HG02938 (cell line): ENCODE data around the gene ANG.
"Not testable (repeated sequence)": the region's sequence is repeated elsewhere in the genome, so short reads cannot be mapped to it uniquely, and the experiment has no call there.

ENCODE experiments used
- ATAC-seq: cut with Tn5 transposase; IDR thresholded peaks from one replicate; pipeline ENCODE4 v1.9.1; 2021; ENCODE audit warnings: mild to moderate bottlenecking, moderate library complexity; ENCODE audit not compliant: unreplicated experiment

Gene ANG

DNA sequence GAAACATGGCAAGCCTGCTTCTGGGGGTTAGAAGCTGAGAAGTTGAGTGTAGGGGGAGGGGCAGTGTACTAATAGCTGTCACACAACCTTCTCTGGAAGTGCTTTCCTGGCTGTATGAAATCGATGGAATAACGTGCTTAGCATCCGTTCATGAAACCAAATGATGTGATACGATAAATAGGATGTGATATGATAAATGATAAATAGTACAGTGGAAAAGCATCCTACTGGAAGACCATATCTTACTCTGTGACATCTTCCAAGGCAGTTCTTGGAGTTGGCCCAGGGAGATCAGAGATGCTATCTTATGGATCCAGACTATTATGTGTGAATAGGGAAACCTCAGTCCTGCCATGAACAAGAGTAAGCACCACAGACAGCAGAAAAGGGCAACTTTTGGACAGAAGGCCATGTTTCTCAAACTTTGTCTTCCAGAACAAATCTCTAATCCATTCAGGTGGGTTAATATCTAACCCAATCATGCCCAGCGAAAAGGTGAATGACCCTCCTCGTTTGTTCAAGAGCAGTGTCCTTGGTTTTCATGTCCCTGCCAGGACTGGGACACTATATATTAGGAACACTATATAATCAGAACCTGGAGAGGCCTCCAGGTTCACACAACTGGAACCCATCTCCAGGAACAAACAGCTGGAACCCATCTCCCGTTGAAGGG, at the start of gene ANG:
TSS of gene ANG (plus strand) at position 598 of the 673 bp plus-strand sequence. CDS start 4,801 bp downstream, outside the sequence.
- no peak for ATAC-seq

DNA sequence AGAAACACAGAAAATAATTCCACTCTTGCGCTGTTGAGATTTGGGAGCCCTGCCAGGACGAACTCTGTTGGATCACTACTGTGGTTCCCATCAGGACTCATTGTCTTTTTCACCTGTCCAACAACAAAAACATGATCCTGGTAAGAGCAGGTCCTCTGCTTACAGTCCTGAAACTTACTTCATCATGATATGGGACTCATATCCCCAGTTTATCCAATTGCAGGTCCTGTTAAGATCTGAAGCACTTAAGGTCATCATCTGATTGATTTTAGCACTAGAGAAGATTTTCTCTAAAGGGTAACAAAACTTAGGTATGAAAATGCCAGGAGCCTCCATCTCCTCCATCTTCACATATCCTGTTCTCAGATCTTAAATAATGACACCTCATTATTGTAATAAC, 47.0 kb upstream of the ANG start, which contains the start of gene OR6S1:
TSS of gene OR6S1 (minus strand) at position 101 of the 400 bp plus-strand sequence. CDS start at position 101, 0 bp downstream.
- ATAC-seq, result no peak

DNA sequence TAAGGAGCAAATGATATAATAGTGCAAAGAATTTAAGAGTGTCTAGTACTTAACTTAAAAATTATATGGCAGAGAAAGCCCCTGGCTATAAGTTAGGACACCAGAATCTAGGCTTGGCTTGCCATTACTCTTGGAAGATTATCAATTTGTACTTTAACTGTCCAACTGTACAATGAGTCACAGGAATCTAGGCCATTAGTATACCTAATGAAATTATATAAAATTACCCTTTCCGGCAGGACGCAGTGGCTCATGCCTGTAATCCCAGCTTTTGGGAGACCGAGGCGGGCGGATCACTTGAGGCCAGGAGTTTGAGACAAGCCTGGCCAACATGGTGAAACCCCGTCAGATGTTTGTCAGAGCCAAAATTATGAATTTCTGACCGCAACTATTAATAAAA, 46.4 kb upstream of the ANG start:
- no peak for ATAC-seq

DNA sequence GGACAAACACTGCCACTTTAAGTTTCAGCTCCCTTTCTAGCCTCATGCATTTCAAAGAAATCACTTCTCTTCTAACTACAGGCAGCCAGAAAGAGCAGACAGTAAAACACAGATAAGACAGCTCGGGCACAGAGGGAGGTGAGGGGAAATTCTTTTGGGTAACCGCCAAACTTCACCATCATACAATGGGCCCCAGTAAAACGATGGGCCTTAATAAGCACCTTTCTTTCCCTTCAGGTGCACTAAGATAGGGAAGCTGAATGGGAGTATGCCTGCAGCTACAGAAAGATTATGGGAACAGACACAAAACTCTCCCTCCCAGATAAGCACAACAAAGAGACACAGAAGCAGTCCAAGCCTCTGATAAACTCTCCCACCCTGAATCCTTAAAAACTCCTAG, 45.8 kb upstream of the ANG start:
- ATAC-seq, result not testable (repeated sequence)

DNA sequence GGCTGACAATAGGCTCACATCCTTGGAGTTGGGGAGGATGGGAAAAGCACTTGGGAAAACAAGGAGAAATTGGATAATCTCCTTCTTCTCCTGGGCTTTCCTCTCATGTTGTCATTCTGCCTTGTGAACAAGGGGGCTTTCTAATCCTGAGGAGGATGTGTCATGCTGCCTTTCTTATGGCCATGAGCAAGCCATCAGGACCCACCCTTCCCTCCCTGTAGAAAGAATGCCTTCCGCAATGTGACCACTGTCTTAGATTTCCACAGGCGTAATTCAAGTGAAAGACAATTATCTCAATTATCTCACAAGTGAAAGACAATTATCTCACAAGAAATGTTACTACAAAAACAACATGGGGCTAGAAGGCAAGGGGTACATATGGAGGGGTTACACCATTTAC, 44.0 kb upstream of the ANG start:
- ATAC-seq, result no peak

DNA sequence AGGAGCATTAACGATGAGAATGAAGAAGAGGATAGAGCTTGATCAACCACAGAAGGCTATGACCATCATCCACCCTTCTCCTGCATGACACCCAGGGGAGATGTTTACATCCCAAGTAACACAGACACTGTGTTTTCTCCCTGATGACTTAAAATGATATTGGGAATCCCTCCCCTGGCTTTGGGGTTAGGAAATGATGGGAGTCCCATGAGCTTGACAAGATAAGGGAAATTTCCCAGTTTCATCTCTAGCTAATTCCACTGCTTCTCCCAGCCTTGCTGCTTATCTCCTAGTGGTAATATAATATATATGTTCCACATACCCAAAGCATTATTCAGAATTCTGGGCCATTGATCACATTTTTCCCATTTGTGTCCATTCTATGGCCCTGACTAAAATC, 43.1 kb upstream of the ANG start:
- no peak for ATAC-seq

DNA sequence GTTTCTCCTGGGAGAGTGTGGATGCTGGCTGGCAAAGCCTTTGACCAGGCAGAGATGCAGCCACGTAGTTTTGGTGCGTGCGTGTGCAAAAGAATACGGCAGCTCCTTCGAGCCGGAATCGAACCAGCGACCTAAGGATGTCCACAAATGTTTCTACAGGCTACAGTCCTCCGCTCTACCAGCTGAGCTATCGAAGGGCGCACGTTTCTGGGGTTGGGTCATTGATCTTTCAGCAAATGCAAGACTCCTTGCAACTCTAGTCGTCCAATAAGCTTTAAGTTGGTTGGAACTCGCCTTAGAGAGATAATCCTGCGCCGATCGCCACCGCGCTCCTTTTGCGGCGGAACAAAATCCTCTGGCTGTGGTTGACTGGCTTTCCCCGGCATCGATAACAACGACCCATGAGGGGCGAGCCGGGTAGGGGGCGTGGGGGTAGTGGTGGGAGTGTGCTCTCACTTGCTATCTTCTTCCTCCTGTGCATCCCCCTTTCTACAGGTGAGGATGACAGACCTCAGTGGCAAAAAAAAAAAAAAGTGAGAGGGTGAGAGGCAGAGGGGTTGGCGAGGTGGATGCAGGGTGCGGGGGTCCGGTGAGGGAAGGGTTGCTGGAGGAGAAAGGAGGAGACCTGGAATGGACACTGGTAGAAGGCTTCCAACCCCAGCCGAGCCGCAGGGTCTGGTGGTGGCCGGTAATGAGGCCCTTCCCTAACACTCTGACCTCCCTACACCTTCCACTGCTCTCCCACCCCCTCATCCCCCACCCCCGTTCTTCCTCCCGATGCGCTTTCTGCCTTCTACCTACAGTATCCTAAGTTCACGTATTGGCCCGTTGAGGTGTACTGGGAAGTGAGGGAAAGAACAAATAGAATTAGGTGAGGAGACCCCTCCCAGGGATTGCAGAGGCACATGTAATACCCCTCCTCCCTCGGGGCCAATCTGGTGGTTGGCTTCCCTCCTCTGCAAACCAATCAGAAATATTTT, 35.3 kb upstream of the ANG start:
- no peak for ATAC-seq

DNA sequence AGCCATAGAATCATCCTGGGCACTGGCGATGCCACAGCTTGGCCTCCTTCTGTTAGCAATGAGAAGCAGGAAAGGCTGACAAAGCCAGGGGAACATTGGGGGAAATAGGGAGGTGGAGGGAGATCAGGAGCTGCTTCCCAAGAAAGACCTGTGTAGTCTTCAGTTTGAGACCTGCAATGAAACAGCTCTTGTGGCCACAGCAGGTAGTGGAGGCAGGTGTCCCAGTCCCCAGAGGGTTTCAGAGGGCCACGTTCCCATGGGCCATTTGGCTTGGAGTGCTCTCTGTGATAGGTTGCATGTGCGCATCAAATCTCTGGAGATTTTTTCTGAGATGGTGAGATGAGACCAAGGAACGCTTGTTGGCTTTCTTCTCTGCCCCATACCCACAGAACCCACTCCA, 32.7 kb upstream of the ANG start:
- ATAC-seq, result no peak

DNA sequence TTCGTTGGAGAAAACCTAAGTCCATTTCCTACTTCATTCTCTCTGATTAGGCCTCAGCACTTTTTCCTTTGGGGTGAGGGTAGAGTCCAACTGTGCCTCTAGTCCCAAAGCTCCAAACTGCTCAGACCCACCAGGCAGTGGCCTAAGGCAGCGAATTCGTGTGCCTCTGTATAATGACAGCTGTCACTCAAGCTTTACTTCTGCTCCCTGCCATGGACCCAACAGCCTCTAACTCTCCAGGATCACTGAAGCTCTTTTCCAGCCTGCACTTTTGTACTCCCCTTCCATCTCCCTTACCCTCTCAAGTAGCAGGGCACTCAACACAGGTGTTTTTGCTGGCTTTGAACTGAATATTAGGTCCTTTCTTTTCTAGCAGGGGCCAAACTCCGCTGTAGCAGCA, 32.3 kb upstream of the ANG start:
- no peak for ATAC-seq

DNA sequence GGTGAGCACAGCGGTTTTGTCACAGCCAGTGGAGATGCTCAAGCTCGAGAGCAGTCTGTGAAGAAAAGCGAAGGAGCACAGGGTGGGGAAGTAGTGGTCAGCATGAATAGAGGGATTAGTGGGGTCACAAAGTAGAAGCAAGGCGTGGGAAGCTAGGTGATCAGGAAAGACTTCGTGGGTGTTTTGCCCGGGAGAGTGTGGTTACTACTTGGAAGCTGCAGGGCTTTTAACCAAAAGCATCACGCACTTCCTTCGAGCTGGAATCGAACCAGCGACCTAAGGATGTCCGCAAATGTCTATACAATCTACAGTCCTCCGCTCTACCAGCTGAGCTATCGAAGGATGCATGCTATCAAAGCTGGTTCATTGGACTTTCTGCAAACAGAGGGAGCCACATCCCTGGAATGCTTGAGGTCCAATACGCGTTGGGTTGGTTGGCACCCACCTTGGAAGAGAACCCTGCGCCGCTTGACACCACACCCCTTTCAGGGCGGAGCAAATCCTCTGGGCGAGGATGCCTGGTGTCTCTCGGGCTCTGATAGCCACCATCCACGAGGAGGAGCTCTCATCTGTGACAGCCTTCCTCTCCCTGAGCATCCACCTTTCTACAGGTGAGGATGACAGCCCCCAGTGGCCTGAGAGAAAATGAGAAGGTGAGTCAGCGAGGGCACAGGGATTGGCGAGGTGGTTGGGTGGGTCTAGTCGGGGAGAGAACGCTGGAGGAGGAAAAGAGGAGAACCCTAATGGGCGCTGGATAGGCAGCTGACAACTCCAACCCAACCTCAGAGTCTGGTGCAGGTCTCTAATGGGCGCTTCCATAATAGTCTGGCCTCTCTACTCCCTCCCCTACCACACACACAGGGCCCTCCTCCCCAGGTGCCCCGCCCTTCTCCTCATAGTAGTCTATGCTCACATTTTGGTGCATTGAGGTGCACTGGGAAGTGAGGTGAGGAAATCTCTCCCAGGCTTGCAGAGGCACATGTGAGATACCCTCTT, 31.1 kb upstream of the ANG start:
- ATAC-seq, result no peak

DNA sequence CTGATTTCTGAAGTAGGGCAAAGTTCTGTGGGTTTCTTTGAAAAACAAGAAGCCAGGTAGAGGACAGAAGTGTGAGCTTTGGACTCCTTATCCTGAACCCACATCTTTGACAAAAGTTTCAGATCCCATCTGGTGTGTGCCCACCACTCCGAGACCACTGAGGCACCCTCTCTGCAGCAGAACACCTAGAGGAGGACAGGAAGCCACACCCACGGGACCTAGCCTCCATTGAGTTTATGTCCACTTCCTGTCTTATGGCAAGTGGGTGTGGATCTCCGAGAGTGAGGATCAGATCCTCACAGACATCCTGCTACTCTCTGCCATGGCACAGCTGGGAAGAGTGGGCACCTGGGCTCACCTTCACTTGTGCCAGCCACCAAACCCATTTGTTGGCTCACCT, 30.3 kb upstream of the ANG start:
- no peak for ATAC-seq

DNA sequence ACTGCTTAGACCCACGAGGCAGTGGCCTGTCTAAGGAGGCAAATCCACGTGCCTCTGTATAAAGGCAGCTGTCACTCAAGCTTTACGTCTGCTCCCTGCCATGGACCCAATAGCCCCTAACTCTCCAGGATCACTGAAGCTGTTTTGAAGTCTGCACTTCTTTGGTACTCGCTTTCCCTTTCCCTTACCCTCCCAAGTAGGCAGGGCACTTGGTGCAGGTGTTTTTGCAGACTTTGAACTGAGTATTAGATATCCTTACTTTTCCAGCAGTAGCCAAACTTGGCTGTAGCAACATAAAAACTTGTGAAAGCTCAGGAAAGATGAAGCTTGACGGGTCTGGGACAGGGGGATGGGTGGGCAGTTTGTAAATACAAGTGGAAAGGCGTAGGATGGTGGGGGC, 29.2 kb upstream of the ANG start:
- no peak for ATAC-seq

DNA sequence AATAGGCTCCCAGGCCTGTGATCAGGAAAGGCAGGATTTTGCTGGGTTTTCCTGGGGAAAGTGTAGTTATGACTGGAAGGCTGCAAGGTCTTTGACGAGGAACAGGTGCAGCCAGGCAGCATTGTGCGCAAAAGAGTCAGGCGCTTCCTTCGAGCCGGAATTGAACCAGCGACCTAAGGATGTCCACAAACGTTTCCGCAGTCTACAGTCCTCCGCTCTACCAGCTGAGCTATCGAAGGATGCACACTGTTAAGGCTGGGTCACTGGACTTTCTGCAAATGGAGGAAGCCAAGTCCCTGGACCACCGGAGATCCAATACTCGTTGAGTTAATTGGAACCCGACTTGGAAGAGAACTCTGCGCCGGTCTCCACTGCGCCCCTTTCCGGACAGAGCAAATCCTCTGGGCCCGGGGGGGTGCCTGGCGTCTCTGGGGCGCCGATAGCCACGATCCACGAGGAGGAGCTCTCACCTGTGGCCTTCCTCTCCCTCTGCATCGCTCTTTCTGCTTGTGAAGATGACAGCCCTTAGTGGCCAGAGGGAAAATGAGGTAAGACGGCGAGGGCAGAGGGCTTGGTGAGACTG, 28.7 kb upstream of the ANG start:
- ATAC-seq, result no peak

DNA sequence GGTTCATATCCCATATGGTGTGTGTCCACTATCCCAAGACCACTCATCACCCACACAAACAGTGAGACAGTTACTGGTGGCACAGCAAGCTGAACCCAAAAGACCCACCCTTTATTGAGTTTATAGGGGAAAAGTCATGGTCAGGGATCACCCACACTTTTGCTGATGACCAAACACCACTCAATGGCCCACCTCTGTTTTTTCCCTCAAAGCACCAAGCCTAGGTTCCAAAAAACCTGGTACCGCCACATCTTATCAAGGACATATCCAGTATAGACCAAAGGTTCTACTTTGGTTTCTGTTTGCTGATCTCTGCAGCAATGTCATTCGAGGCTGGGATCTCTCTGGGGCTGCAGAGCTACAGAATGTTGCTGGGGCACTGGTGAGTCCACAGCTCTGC, 27.4 kb upstream of the ANG start:
- ATAC-seq, result no peak

DNA sequence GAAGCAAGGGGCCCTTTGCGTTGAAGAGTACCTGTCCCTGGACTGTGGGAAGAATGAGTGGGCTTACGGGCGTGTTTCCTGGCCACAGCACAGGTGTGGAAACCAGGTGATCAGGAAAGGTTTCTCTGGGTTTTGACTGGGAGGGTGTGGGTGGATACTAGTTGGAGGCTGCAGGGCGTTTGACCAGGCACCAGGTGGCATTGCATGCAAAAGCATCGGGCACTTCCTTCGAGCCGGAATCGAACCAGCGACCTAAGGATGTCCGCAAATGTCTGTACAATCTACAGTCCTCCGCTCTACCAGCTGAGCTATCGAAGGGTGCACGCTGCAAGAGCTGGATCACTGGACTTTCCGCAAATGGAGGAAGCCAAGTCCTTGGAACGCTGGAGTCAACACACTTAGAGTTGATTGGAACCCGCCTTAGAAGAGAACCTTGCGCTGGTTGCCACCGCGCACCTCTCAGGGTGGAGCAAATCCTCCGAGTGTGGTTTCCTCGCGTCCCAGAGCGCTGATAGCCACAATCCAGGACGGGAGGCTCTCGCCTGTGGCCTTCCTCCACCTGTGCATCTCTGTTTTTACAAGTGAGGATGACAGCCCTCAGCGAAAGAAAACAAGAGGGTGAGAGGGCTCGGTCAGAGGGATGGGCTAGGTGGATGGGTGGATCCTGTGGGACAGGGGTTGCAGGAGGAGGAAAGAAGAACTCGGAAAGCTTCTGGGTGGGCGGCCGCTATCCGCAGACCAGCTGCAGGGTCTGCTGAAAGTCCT, 25.4 kb upstream of the ANG start:
- ATAC-seq, result peak; percentile 55

DNA sequence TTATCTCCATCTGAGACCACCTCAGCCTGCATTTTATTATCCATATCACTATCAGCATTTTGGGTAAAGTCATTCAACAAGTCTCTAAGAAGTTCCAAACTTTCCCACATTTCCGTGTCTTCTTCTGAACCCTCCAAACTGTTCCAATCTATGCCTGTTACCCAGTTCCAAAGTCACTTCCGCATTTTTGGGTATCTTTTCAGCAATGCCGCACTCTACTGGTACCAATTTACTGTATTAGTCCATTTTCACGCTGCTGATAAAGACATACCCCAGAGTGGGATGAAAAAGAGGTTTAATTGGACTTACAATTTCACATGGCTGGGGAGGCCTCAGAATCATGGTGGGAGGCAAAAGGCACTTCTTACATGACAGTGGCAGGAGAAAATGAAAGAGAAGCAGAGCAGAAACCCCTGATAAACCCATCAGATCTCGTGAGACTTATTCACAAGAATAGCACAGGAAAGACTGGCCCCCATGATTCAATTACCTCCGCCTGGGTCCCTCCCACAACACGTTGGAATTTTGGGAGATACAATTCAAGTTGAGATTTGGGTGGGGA, 22.1 kb upstream of the ANG start:
- not testable (repeated sequence) for ATAC-seq

DNA sequence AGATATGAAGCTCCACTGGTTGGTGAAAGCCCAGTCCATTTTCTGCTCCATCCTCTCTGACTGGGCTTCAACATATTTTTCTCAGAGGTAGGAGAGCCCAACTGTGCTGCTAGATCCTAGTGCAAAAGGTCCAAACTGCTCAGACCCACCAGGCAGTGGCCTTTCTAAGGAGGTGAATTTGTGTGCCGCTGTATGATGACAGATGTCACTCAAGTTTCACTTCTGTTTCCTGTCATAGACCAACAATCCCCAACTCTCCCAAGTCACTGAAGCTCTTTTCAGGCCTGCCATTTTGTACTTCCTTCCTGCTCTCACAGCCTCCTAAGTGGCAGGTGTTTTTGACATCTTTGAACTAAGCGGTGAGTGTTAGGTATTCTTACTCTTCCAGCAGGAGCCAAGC, 20.6 kb upstream of the ANG start:
- peak; percentile 71 for ATAC-seq

DNA sequence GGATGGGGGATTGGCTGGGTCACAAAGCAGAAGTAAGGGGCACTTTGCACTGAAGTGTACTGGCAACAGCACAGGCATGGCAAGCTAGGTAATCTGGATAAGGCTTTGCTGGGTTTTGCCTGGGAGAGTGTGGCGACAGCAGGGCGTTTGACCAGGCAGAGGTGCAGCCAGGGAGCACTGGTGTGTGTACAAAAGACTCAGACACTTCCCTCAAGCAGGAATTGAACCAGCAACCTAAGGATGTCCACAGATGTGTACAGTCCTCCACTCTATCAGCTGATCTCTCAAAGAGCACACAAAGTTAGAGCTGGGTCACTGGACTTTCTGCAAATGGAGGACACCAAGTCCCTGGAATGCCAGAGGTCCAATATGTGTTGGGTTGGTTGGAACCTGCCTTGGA, 19.6 kb upstream of the ANG start:
- ATAC-seq, result no peak

DNA sequence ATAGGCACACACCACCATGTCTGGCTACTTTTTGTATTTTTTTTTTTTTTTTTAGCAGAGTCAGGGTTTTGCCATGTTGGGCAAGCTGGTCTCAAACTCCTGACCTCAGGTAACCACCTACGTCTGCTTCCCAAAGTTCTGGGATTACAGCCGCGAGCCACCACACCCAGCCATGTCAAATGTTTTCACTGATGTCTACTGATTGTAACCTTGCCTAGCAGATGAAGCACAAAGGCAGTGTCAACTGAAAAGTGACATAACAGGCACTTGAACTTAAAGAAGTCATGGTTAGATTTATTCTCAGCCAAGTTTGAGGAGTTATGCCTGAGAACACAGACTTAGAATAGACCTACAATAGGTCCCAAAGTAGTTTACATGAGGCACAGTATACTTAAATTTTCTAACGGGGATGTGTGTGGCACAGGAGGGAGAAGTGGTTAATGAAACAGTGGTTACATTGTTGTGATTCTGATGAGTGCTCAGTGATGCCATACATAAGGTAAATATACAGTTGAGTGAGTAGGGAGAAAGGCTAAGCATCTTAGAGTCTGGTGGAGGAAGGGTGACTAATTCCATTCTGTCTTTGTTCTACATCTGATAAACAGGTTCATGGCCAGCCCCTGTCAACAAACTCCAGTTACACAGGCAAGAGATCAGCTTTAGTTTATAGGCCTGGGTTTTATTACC, 16.8 kb upstream of the ANG start:
- ATAC-seq, result peak; percentile 31
